Fibroblast of the aortic adventitia (primary cell): ENCODE measurements around the gene CABP1. TPM values are rescaled to one million over a fixed set of nuclear protein-coding genes. Genes with fewer than 3 reads are reported as not detected.

Experiments
- DNase-seq: peaks from one replicate; pipeline ENCODE4 v3.0.0-alpha.2; 2010; ENCODE audit warnings: low read depth
- H3K4me3 ChIP-seq: 2 replicates; pipeline ENCODE4 v1.5.1; 2011; ENCODE audit warnings: low read depth, mild to moderate bottlenecking, control low read depth, low read length, moderate library complexity
- CTCF ChIP-seq: IDR thresholded peaks from 2 replicates; pipeline ENCODE4 v1.5.1; 2011; ENCODE audit warnings: mild to moderate bottlenecking, low read length, control low read depth, inconsistent platforms; ENCODE audit not compliant: insufficient read depth
- total RNA-seq: library from RNA; depleted of rRNA; stranded (reverse); fragments of >200 nt; gene quantifications from 2 replicates; pipeline ENCODE4 v1.2.3, GENCODE V29; 2012; ENCODE audit warnings: low replicate concordance

CABP1 gene
- total RNA-seq, 1 donor = 0.54 TPM

- TF ChIP-seq CTCF = no peak
- no peak for DNase-seq
- H3K4me3 ChIP-seq = no peak overlapping the region
Measured at GRCh38 chr12:120652656-120653435, 12.4 kb downstream of the CABP1 start.

GRCh38 chr12:120653611-120654010 is 13.2 kb downstream of the CABP1 start:
- DNase-seq = no peak
- no peak overlapping the region for H3K4me3 ChIP-seq
- TF ChIP-seq CTCF = no peak

- DNase-seq = no peak
- H3K4me3 ChIP-seq = no peak overlapping the region
- TF ChIP-seq CTCF = no peak
Measured at GRCh38 chr12:120654656-120655055, 14.2 kb downstream of the CABP1 start.

GRCh38 chr12:120656008-120656407 is 15.6 kb downstream of the CABP1 start:
- DNase-seq = no peak
- no peak for TF ChIP-seq CTCF
- no peak overlapping the region for H3K4me3 ChIP-seq

GRCh38 chr12:120658286-120659150 is 18.1 kb downstream of the CABP1 start:
- no peak for DNase-seq
- no peak overlapping the region for H3K4me3 ChIP-seq
- no peak for TF ChIP-seq CTCF

- no peak for DNase-seq
- no peak for TF ChIP-seq CTCF
- no peak overlapping the region for H3K4me3 ChIP-seq
Measured at GRCh38 chr12:120659151-120659525, 18.7 kb downstream of the CABP1 start.
